Measurements from ENCODE around the gene ABT1. TPM values are rescaled to one million over a fixed set of nuclear protein-coding genes. Genes with fewer than 3 reads are reported as not detected.

Gene ABT1
- total and polyA plus RNA-seq, 2 donors (not counting 1 experiment from before 2014, with no cell fraction given) = 17.6 to 29.8 TPM

GRCh38 chr6:26588965-26589364 is 7.8 kb upstream of the ABT1 start:
- Histone ChIP-seq H4K20me1 (ENCODE audit: control insufficient read depth, insufficient read depth, low read length, poor library complexity, severe bottlenecking) (no peaks in the 10 kb centered on the region), H3K4me3 (ENCODE audit: control extremely low read depth in 1 of 5, extremely low read depth in 1 of 5, insufficient read depth in 1 of 5, low read depth in 2 of 5, low read length in 4 of 5) (no peak overlapping the region), H2AFZ (ENCODE audit: insufficient read depth, low read depth, low read length, poor library complexity, severe bottlenecking) (no peak overlapping the region), H3K9me3 (ENCODE audit: control extremely low read depth in 1 of 3, control insufficient read depth in 2 of 3, insufficient read depth in 1 of 3, low read length in 2 of 3) (no peaks in the 10 kb centered on the region), H3K27ac (ENCODE audit: low read length in 2 of 2) (no peak overlapping the region), H3K4me2 (replicated peaks; ENCODE audit: low read depth, low read length, poor library complexity, severe bottlenecking) (no peak overlapping the region), H3K9ac (ENCODE audit: low read length) (no peak overlapping the region), H3K27me3 (replicated peaks in 1 of 4; ENCODE audit: control extremely low read depth in 1 of 4, control insufficient read depth in 3 of 4, insufficient read depth in 4 of 4, low read length in 3 of 4) (peaks cover 0 to 29% (median 6%) of the 10 kb centered on the region in 4 experiments), H3K36me3 (replicated peaks in 1 of 2; ENCODE audit: control extremely low read depth in 1 of 2, control insufficient read depth in 1 of 2, extremely low read depth in 1 of 2, insufficient read depth in 2 of 2, low read length in 1 of 2) (no peaks in the 10 kb centered on the region), H3K79me2 (ENCODE audit: control insufficient read depth, insufficient read depth, low read length) (no peaks in the 10 kb centered on the region), H3K4me1 (ENCODE audit: control insufficient read depth in 2 of 2, insufficient read depth in 2 of 2, low read length in 2 of 2) (no peaks in the 10 kb centered on the region)
- DNase-seq (no peak), ATAC-seq (ENCODE audit: low read depth) (no peak)
- peaks cover 28% of the 10 kb centered on the region for H3K27me3 Mint-ChIP-seq
- TF ChIP-seq EZH2 (IDR thresholded peaks at IDR 0.05; ENCODE audit: borderline replicate concordance, insufficient read depth, low read depth, low read length, poor library complexity, severe bottlenecking) (no peak), CTCF (IDR thresholded peaks at IDR 0.05) (no peak)
- H3K27ac Mint-ChIP-seq = no peak overlapping the region
- CTCF ChIA-PET = interaction anchor here (0.7 kb wide), 1 partner anchor 1163 kb away, joined by 6 read pairs; no protein-coding TSS in a partner anchor
- intact Hi-C loops (cut with micrococcal nuclease) = no loop called here
- H3K4me3 Mint-ChIP-seq = no peak overlapping the region
- WGBS (ENCODE audit: insufficient coverage) = 100% methylated on average over 2 of the region's 21 CpGs
- no peaks in the 10 kb centered on the region for H3K9me3 Mint-ChIP-seq (ENCODE audit: insufficient read depth)
- POLR2A ChIA-PET = interaction anchor here (0.6 kb wide), 1 partner anchor 19 kb away, joined by 3 read pairs; no protein-coding TSS in a partner anchor
- no peaks in the 10 kb centered on the region for H3K4me1 Mint-ChIP-seq

- ChIA-PET POLR2A (no interaction called here), CTCF (interaction anchor here (0.7 to 7.5 kb wide), 4 partner anchors 13 to 332 kb away, joined by 3 to 132 read pairs (median 4); no protein-coding TSS in a partner anchor)
- Histone ChIP-seq H3K4me3 (ENCODE audit: control extremely low read depth in 1 of 5, extremely low read depth in 1 of 5, insufficient read depth in 1 of 5, low read depth in 2 of 5, low read length in 4 of 5) (no peak overlapping the region), H3K9ac (ENCODE audit: low read length) (no peak overlapping the region), H3K27ac (ENCODE audit: low read length in 2 of 2) (no peak overlapping the region), H3K4me1 (ENCODE audit: control insufficient read depth in 2 of 2, insufficient read depth in 2 of 2, low read length in 2 of 2) (peaks cover 9 to 16% of the 10 kb centered on the region in 2 donors), H3K4me2 (replicated peaks; ENCODE audit: low read depth, low read length, poor library complexity, severe bottlenecking) (no peak overlapping the region), H3K27me3 (replicated peaks in 1 of 4; ENCODE audit: control extremely low read depth in 1 of 4, control insufficient read depth in 3 of 4, insufficient read depth in 4 of 4, low read length in 3 of 4) (peaks cover 2 to 29% (median 11%) of the 10 kb centered on the region in 4 experiments), H4K20me1 (ENCODE audit: control insufficient read depth, insufficient read depth, low read length, poor library complexity, severe bottlenecking) (peaks cover 2% of the 10 kb centered on the region), H3K9me3 (ENCODE audit: control extremely low read depth in 1 of 3, control insufficient read depth in 2 of 3, insufficient read depth in 1 of 3, low read length in 2 of 3) (no peaks in the 10 kb centered on the region), H3K36me3 (replicated peaks in 1 of 2; ENCODE audit: control extremely low read depth in 1 of 2, control insufficient read depth in 1 of 2, extremely low read depth in 1 of 2, insufficient read depth in 2 of 2, low read length in 1 of 2) (no peaks in the 10 kb centered on the region), H3K79me2 (ENCODE audit: control insufficient read depth, insufficient read depth, low read length) (peaks cover 10% of the 10 kb centered on the region), H2AFZ (ENCODE audit: insufficient read depth, low read depth, low read length, poor library complexity, severe bottlenecking) (no peak overlapping the region)
- no peak overlapping the region for H3K4me3 Mint-ChIP-seq
- no peaks in the 10 kb centered on the region for H3K9me3 Mint-ChIP-seq (ENCODE audit: insufficient read depth)
- WGBS (ENCODE audit: insufficient coverage) = 0% methylated on average over 1 of the region's 4 CpGs
- DNase-seq (no peak), ATAC-seq (ENCODE audit: low read depth) (no peak)
- peaks cover 21% of the 10 kb centered on the region for H3K27me3 Mint-ChIP-seq
- intact Hi-C loops (cut with micrococcal nuclease) = loop anchor here (10.0 kb wide), 3 partner anchors 568 to 1092 kb away; a partner anchor contains a TSS
- H3K4me1 Mint-ChIP-seq = peaks cover 4% of the 10 kb centered on the region
- TF ChIP-seq EZH2 (IDR thresholded peaks at IDR 0.05; ENCODE audit: borderline replicate concordance, insufficient read depth, low read depth, low read length, poor library complexity, severe bottlenecking) (no peak), CTCF (IDR thresholded peaks at IDR 0.05) (no peak)
- no peak overlapping the region for H3K27ac Mint-ChIP-seq
Observed at GRCh38 chr6:26592649-26593048, 4.1 kb upstream of the ABT1 start.

Measured in B cell (primary cell).